LNCaP clone FGC (cell line): ENCODE measurements around the gene MAGI2.

ENCODE experiments used
- DNase-seq: peaks from one replicate; pipeline ENCODE4 v3.0.0-alpha.2; 2011; ENCODE audit warnings: low read depth
- H3K4me3 ChIP-seq: 2 replicates; pipeline ENCODE4 v1.5.1; 2011; ENCODE audit warnings: mild to moderate bottlenecking, low read depth, low read length, control low read depth
- CTCF ChIP-seq: IDR thresholded peaks from 2 replicates; pipeline ENCODE4 v1.5.1; 2012; ENCODE audit warnings: mild to moderate bottlenecking; ENCODE audit not compliant: control insufficient read depth, insufficient read depth; ENCODE audit errors: extremely low read depth

The MAGI2 gene

DNA sequence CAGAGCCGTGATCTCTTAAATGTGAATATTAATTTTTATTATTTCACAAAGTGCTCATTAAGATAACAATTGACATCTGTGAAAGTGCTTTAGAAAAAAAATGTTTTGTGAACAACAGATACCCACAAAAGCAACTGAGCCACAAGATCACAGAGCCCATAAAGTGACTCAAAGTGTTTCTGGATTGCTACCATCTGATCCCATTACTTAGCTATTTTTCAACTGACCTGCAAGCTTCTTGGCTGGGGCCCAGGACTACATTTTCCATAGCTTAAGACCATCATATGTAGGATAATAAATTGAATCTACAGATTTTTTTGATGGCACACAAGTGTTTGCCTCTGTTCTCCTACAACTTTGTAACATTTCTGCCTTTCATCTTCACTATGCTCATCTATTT is 980.4 kb downstream of the MAGI2 start:
- no peak for TF ChIP-seq CTCF
- H3K4me3 ChIP-seq = no peak overlapping the region
- no peak for DNase-seq

DNA sequence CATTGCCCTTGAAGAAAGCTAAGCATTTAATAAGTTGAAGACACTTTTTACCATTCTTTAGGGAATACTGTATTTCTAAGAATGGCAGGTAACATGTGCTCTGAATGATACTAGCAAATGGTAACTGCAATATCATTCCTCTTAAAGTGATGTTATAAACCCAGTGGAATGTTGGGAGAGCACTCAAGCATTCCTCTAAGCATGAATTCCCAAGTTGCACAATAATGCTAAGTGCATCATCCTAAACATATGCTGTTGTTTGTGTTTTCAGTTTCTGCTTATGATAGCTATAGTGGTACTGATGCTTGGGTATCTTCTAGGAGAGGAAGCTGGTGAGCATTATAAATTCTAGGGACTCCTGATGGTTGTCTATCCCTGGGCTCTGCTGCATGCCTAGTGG is 980.9 kb downstream of the MAGI2 start:
- DNase-seq = no peak
- no peak overlapping the region for H3K4me3 ChIP-seq
- TF ChIP-seq CTCF = no peak

- no peak for DNase-seq
- no peak overlapping the region for H3K4me3 ChIP-seq
- TF ChIP-seq CTCF = no peak
Measured at GRCh38 chr7:78465894-78466293, 987.6 kb downstream of the MAGI2 start.

DNA sequence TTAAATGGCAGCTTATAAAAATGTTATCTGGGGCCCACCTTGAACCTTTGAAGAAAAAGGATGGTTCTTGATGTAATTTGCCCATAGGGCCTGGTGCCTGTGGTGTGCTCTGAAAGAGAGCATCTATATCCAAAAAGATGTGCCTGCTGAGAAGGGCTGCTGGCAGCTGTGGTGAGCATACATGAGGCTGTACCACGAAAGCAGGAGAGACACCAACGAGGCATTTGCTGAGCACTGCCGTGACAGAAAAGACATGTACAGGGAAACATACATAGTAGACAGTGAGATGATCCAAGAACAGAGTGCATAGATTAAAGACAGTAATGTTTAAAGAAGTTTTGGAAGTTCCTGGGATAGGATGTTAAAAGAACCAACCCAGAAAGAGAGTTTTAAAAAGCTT is 990.4 kb downstream of the MAGI2 start:
- no peak overlapping the region for H3K4me3 ChIP-seq
- DNase-seq = no peak
- no peak for TF ChIP-seq CTCF

DNA sequence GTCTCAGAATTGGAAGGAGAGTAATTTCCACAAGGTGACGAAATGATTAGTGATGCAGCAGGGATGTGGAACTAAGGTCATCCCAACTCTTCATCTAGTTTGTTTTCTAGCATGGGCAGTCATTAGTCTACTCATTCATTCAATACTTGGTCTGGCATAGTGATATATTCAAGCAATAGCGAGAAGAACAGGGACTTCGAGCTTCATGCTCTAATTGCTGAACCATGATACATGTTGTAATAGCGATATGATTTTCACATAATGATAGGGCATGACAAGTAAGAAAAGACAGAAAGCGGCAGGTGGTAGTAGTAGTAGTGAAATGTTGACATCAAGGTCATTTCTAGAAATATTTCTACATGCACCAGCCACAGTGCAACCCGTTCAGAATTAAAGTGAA is 1002.8 kb downstream of the MAGI2 start:
- no peak for DNase-seq
- TF ChIP-seq CTCF = no peak
- no peak overlapping the region for H3K4me3 ChIP-seq

DNA sequence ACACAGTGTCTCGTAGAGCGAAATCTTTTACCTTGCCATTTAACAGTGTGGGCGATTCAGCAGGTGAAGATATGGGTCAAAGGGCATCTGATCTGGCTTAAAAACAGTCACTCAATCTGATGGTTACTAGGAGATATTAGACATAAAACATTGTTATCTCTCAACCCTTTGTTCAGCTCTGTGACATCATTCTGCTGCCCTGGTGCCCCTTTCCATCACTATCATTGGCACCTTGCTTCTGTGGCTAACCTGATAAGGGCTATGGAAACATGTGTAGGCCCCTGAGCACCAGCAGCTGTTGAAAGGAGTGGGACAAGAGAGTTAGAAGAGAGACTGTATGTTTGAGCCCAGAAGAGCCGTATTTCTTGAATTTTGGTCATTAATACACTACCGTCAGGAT is 1004.6 kb downstream of the MAGI2 start:
- no peak overlapping the region for H3K4me3 ChIP-seq
- no peak for TF ChIP-seq CTCF
- no peak for DNase-seq

GRCh38 chr7:78444267-78444666 is 1009.2 kb downstream of the MAGI2 start:
- no peak for TF ChIP-seq CTCF
- DNase-seq = no peak

More at GRCh38 chr7:78444267-78444666, 1009.2 kb downstream of the MAGI2 start:
- H3K4me3 ChIP-seq = no peak overlapping the region
